SU-DHL-6 (cell line): Measurements from ENCODE around the gene NTM.

Experiments used
- H2AFZ ChIP-seq: fragments of 200-600 bp; sonication (generic); 2 replicates; pipeline ENCODE4 v1.6.1; 2014; ENCODE audit warnings: low read depth, mild to moderate bottlenecking, moderate library complexity, mixed read lengths, antibody characterized with exemption, low read length; ENCODE audit not compliant: severe bottlenecking
- H3F3A ChIP-seq: fragments of 200-600 bp; shearing (Covaris generic); 2 replicates; pipeline ENCODE4 v1.6.0; 2016; ENCODE audit warnings: antibody characterized with exemption, mild to moderate bottlenecking; ENCODE audit not compliant: insufficient read depth
- H3K27ac ChIP-seq: fragments of 200-600 bp; sonication (generic); 2 replicates; pipeline ENCODE4 v1.5.1; 2016; ENCODE audit warnings: low read depth, mild to moderate bottlenecking, low read length, moderate library complexity, mixed read lengths
- H3K27me3 ChIP-seq: fragments of 200-600 bp; sonication (generic), shearing (Covaris generic); 2 replicates; pipeline ENCODE4 v1.6.0; 2014; ENCODE audit warnings: mild to moderate bottlenecking, low read length
- H3K36me3 ChIP-seq: fragments of 200-600 bp; sonication (generic); 2 replicates; pipeline ENCODE4 v1.6.1; 2014; ENCODE audit warnings: mild to moderate bottlenecking, low read length, mixed read lengths
- H3K4me2 ChIP-seq: fragments of 300-600, 200-600 bp; shearing (Covaris generic), sonication (generic); 2 replicates; pipeline ENCODE4 v1.6.0; 2014; ENCODE audit warnings: low read length, low read depth, mild to moderate bottlenecking; ENCODE audit not compliant: poor library complexity, severe bottlenecking
- H3K4me3 ChIP-seq: fragments of 200-600 bp; sonication (generic); 2 replicates; pipeline ENCODE4 v1.5.1; 2014; ENCODE audit warnings: antibody characterized with exemption, low read length, mild to moderate bottlenecking, mixed read lengths; ENCODE audit not compliant: insufficient read depth, poor library complexity, severe bottlenecking
- H3K79me2 ChIP-seq: fragments of 200-600 bp; sonication (generic); 2 replicates; pipeline ENCODE4 v1.6.1; 2014; ENCODE audit warnings: mild to moderate bottlenecking, low read length, moderate library complexity; ENCODE audit not compliant: insufficient read depth
- H3K9ac ChIP-seq: fragments of 200-600 bp; sonication (generic); 2 replicates; pipeline ENCODE4 v1.7.0; 2014; ENCODE audit warnings: mild to moderate bottlenecking, low read length
- H3K9me2 ChIP-seq: fragments of 200-600 bp; sonication (generic); replicated peaks from 2 replicates; pipeline ENCODE4 v1.6.1; 2014; ENCODE audit warnings: low read length; ENCODE audit not compliant: insufficient read depth
- H3K9me3 ChIP-seq: fragments of 200-600 bp; sonication (generic); 2 replicates; pipeline ENCODE4 v1.6.1; 2014; ENCODE audit warnings: low read length, mixed read lengths; ENCODE audit not compliant: insufficient read depth
- H4K20me1 ChIP-seq: fragments of 200-600 bp; sonication (generic); 2 replicates; pipeline ENCODE4 v1.6.1; 2014; ENCODE audit warnings: low read depth, mild to moderate bottlenecking, antibody characterized with exemption, low read length, moderate library complexity, mixed read lengths
- EZH2phosphoT487 ChIP-seq: fragments of 200-600 bp; sonication (generic), shearing (Covaris generic); conservative IDR thresholded peaks from 2 replicates; pipeline ENCODE4 v1.6.1; 2018; ENCODE audit warnings: mild to moderate bottlenecking, antibody characterized with exemption, low read length, moderate library complexity, mixed read lengths
- TF ChIP-seq, protein P1 (sequence below): fragments of 200-600 bp; sonication (generic); IDR thresholded peaks from one replicate; pipeline ENCODE4 v1.5.1; 2017; ENCODE audit warnings: antibody characterized with exemption, mild to moderate bottlenecking, low read length, moderate library complexity; ENCODE audit not compliant: insufficient read depth, poor library complexity, severe bottlenecking

NTM gene

GRCh38 chr11:131811383-131811782 lies 441.0 kb downstream of the NTM start:
- Histone ChIP-seq H3K4me2 (no peak overlapping the region), H3K36me3 (no peaks in the 10 kb centered on the region), H3F3A (no peaks in the 10 kb centered on the region), H4K20me1 (no peaks in the 10 kb centered on the region), H3K9me2 (no peaks in the 10 kb centered on the region), H3K79me2 (no peaks in the 10 kb centered on the region), H3K27ac (no peak overlapping the region), H3K9ac (no peak overlapping the region), H2AFZ (no peak overlapping the region), H3K9me3 (no peaks in the 10 kb centered on the region), H3K4me3 (no peak overlapping the region), H3K27me3 (no peaks in the 10 kb centered on the region)
- TF ChIP-seq, protein P1, sequence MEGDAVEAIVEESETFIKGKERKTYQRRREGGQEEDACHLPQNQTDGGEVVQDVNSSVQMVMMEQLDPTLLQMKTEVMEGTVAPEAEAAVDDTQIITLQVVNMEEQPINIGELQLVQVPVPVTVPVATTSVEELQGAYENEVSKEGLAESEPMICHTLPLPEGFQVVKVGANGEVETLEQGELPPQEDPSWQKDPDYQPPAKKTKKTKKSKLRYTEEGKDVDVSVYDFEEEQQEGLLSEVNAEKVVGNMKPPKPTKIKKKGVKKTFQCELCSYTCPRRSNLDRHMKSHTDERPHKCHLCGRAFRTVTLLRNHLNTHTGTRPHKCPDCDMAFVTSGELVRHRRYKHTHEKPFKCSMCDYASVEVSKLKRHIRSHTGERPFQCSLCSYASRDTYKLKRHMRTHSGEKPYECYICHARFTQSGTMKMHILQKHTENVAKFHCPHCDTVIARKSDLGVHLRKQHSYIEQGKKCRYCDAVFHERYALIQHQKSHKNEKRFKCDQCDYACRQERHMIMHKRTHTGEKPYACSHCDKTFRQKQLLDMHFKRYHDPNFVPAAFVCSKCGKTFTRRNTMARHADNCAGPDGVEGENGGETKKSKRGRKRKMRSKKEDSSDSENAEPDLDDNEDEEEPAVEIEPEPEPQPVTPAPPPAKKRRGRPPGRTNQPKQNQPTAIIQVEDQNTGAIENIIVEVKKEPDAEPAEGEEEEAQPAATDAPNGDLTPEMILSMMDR = no peak
- TF ChIP-seq EZH2phosphoT487 = no peak

- H2AFZ ChIP-seq = no peak overlapping the region
- H3K4me3 ChIP-seq = no peak overlapping the region
- no peaks in the 10 kb centered on the region for H3K27me3 ChIP-seq
- no peak overlapping the region for H3K9ac ChIP-seq
- no peaks in the 10 kb centered on the region for H4K20me1 ChIP-seq
- H3K79me2 ChIP-seq = no peaks in the 10 kb centered on the region
- no peak overlapping the region for H3K4me2 ChIP-seq
- no peaks in the 10 kb centered on the region for H3K36me3 ChIP-seq
- no peak overlapping the region for H3K27ac ChIP-seq
- TF ChIP-seq, protein P1 = no peak
- no peak for TF ChIP-seq EZH2phosphoT487
- H3F3A ChIP-seq = no peaks in the 10 kb centered on the region
- H3K9me2 ChIP-seq = no peaks in the 10 kb centered on the region
- no peaks in the 10 kb centered on the region for H3K9me3 ChIP-seq
These were observed 443.7 kb downstream of the NTM start for GRCh38 chr11:131814108-131814507.

DNA sequence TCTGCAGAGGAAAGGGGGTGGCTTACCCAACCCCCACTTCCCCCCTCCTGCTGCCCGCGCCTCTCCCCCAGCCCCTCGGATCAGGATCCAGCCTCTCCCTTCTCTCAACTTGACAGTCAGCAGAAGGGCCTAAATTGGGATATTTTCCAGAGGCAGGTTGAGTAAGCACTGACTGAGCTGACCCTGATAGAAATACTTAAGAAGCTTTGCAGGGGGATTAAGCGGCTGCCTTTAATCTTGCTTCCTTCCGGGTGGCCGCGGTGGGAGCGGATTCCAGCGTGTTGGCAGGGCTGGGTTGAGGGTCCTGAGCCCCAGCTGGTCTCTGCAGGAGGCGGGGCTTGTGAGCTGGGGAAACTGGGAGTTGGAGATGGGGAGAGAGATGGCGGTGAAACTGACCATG lies 445.2 kb downstream of the NTM start:
- no peaks in the 10 kb centered on the region for H3F3A ChIP-seq
- no peak overlapping the region for H3K4me3 ChIP-seq
- H3K4me2 ChIP-seq = no peak overlapping the region
- no peak overlapping the region for H3K9ac ChIP-seq
- no peaks in the 10 kb centered on the region for H4K20me1 ChIP-seq
- no peaks in the 10 kb centered on the region for H3K79me2 ChIP-seq
- no peak for TF ChIP-seq EZH2phosphoT487
- TF ChIP-seq, protein P1 = no peak
- H3K9me2 ChIP-seq = no peaks in the 10 kb centered on the region
- no peaks in the 10 kb centered on the region for H3K36me3 ChIP-seq
- no peak overlapping the region for H2AFZ ChIP-seq
- no peak overlapping the region for H3K27ac ChIP-seq
- H3K9me3 ChIP-seq = no peaks in the 10 kb centered on the region
- no peaks in the 10 kb centered on the region for H3K27me3 ChIP-seq

- Histone ChIP-seq H3K9ac (no peak overlapping the region), H3K4me3 (no peak overlapping the region), H3K79me2 (no peaks in the 10 kb centered on the region), H3K9me3 (no peaks in the 10 kb centered on the region), H4K20me1 (no peaks in the 10 kb centered on the region), H3K9me2 (no peaks in the 10 kb centered on the region), H3K27ac (no peak overlapping the region), H3K4me2 (no peak overlapping the region), H3K36me3 (no peaks in the 10 kb centered on the region), H3F3A (no peaks in the 10 kb centered on the region), H3K27me3 (no peaks in the 10 kb centered on the region), H2AFZ (no peak overlapping the region)
- TF ChIP-seq, protein P1 = no peak
- TF ChIP-seq EZH2phosphoT487 = no peak
These were observed 445.6 kb downstream of the NTM start for GRCh38 chr11:131816051-131816450.
